ENCODE measurements around the gene CCDC141. TPM values are rescaled to one million over a fixed set of nuclear protein-coding genes. Genes with fewer than 3 reads are reported as not detected.

The CCDC141 gene
- total and polyA plus RNA-seq, 2 donors (not counting 3 experiments of a cell fraction or from before 2014, with no cell fraction given): not detected

- BruUV-seq (replicated peaks): no TSS peak
- Histone ChIP-seq H3K36me3 (ENCODE audit: control insufficient read depth in 2 of 2, extremely low read depth in 1 of 2, insufficient read depth in 2 of 2, low read length in 2 of 2) (no peaks in the 10 kb centered on the region), H3K9me3 (replicated peaks; ENCODE audit: control insufficient read depth, insufficient read depth, low read length) (no peaks in the 10 kb centered on the region), H3K4me1 (ENCODE audit: control insufficient read depth, extremely low read depth, insufficient read depth, low read length) (peaks cover 56% of the 10 kb centered on the region), H3K4me2 (ENCODE audit: insufficient read depth, low read length) (peak overlapping the region; percentile 76), H3K27ac (ENCODE audit: insufficient read depth, low read depth, low read length) (peak overlapping the region; percentile 71), H3K79me2 (ENCODE audit: control insufficient read depth, insufficient read depth, low read length) (no peaks in the 10 kb centered on the region), H3K4me3 (replicated peaks in 1 of 3; ENCODE audit: insufficient read depth in 1 of 3, low read depth in 1 of 3, low read length in 3 of 3) (peak overlapping the region in 1 of 3 experiments; percentile 37), H2AFZ (ENCODE audit: low read depth, low read length) (no peak overlapping the region), H4K20me1 (replicated peaks; ENCODE audit: control insufficient read depth, extremely low read depth, insufficient read depth, low read length) (no peaks in the 10 kb centered on the region), H3K9me1 (replicated peaks; ENCODE audit: control insufficient read depth, extremely low read depth, insufficient read depth, low read length) (no peaks in the 10 kb centered on the region), H3K9ac (replicated peaks; ENCODE audit: extremely low read depth, insufficient read depth, low read length) (no peak overlapping the region), H3K27me3 (ENCODE audit: control insufficient read depth in 2 of 2, insufficient read depth in 2 of 2, low read length in 2 of 2) (no peaks in the 10 kb centered on the region)
- dilution Hi-C loops (cut with MboI; ENCODE audit: extremely low pct_ligation_motif_present, low sequenced_read_pairs) (no loop called here), intact Hi-C loops (cut with micrococcal nuclease) (loop anchor here (2.0 to 10.0 kb wide), 4 partner anchors 53 to 443 kb away; partner anchors contain the start of gene PLEKHA3)
- ChIA-PET CTCF (interaction anchor here (0.6 to 1.4 kb wide), 7 partner anchors 9 to 277 kb away, joined by 3 to 8 read pairs (median 3); no protein-coding TSS in a partner anchor), POLR2A (no interaction called here)
- FAIRE-seq (peak; percentile 96), DNase-seq (ENCODE audit: low read depth, low spot score) (peak; percentile 94)
- TF ChIP-seq POLR2A (IDR thresholded peaks at IDR 0.05; ENCODE audit: low read depth, low read length) (no peak), POLR2AphosphoS5 (IDR thresholded peaks at IDR 0.05; ENCODE audit: insufficient read depth, low read depth, low read length) (peak; percentile 50), GATA2 (IDR thresholded peaks at IDR 0.05; ENCODE audit: insufficient read depth, insufficient read length, low read depth, low read length) (peak; percentile 90)
Measured at GRCh38 chr2:178829299-178829960, 220.5 kb downstream of the CCDC141 start.

DNA sequence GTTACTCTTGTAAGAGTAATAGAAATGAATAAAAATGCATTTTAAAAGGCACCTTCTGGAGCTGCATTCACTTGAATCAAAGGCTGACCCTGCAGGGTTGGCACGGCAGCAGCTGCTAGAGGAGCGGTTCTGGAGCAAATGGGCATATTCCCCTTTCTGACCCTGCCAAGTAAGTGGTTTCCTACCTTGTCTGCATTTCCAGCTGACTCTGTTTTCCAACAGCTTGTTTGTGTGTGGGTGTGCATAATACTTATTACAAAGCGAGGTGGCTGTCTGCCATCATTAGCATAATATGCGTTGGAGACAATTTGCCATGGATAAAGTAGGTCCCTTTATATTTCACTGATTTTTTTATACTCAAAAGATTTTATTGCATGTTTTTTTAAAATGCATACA lies 221.5 kb downstream of the CCDC141 start:
- H4K20me1 ChIP-seq (replicated peaks; ENCODE audit: control insufficient read depth, extremely low read depth, insufficient read depth, low read length): no peaks in the 10 kb centered on the region
- peak; percentile 50 for DNase-seq (ENCODE audit: low read depth, low spot score)
- H3K27ac ChIP-seq (ENCODE audit: insufficient read depth, low read depth, low read length): peak overlapping the region; percentile 50
- POLR2A ChIA-PET: no interaction called here
- CTCF ChIA-PET: interaction anchor here (1.1 to 2.6 kb wide), 3 partner anchors 32 to 278 kb away, joined by 3 to 13 read pairs (median 3); no protein-coding TSS in a partner anchor
- H3K9ac ChIP-seq (replicated peaks; ENCODE audit: extremely low read depth, insufficient read depth, low read length): no peak overlapping the region
- intact Hi-C loops (cut with micrococcal nuclease) (loop anchor here (2.0 to 10.0 kb wide), 4 partner anchors 54 to 444 kb away; partner anchors contain the start of gene PLEKHA3), dilution Hi-C loops (cut with MboI; ENCODE audit: extremely low pct_ligation_motif_present, low sequenced_read_pairs) (no loop called here)
- H3K4me2 ChIP-seq (ENCODE audit: insufficient read depth, low read length): no peak overlapping the region
- no peak overlapping the region for H2AFZ ChIP-seq (ENCODE audit: low read depth, low read length)
- peaks cover 56% of the 10 kb centered on the region for H3K4me1 ChIP-seq (ENCODE audit: control insufficient read depth, extremely low read depth, insufficient read depth, low read length)
- no peak for TF ChIP-seq FOS (IDR thresholded peaks at IDR 0.05; ENCODE audit: borderline replicate concordance, insufficient read depth, low read length)
- TF ChIP-seq, protein P1, sequence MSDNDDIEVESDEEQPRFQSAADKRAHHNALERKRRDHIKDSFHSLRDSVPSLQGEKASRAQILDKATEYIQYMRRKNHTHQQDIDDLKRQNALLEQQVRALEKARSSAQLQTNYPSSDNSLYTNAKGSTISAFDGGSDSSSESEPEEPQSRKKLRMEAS (IDR thresholded peaks at IDR 0.05; ENCODE audit: insufficient read depth, insufficient read length): no peak
- no peak for TF ChIP-seq MYC (IDR thresholded peaks at IDR 0.05; ENCODE audit: low read depth, low read length)
- no peak for TF ChIP-seq EZH2 (IDR thresholded peaks at IDR 0.05; ENCODE audit: borderline replicate concordance, low read depth, low read length, severe bottlenecking)
- no peaks in the 10 kb centered on the region for H3K9me1 ChIP-seq (replicated peaks; ENCODE audit: control insufficient read depth, extremely low read depth, insufficient read depth, low read length)
- FAIRE-seq: no peak
- no peaks in the 10 kb centered on the region for H3K36me3 ChIP-seq (ENCODE audit: control insufficient read depth in 2 of 2, extremely low read depth in 1 of 2, insufficient read depth in 2 of 2, low read length in 2 of 2)
- H3K9me3 ChIP-seq (replicated peaks; ENCODE audit: control insufficient read depth, insufficient read depth, low read length): no peaks in the 10 kb centered on the region
- no peaks in the 10 kb centered on the region for H3K79me2 ChIP-seq (ENCODE audit: control insufficient read depth, insufficient read depth, low read length)
- H3K4me3 ChIP-seq (replicated peaks in 1 of 3; ENCODE audit: insufficient read depth in 1 of 3, low read depth in 1 of 3, low read length in 3 of 3): no peak overlapping the region
- no TSS peak for BruUV-seq (replicated peaks)
- H3K27me3 ChIP-seq (ENCODE audit: control insufficient read depth in 2 of 2, insufficient read depth in 2 of 2, low read length in 2 of 2): no peaks in the 10 kb centered on the region

Data from endothelial cell of umbilical vein (primary cell).